Activated CD8-positive, alpha-beta T cell treated with anti-CD3 and anti-CD28 coated beads for 36 hours (primary cell): Measurements from ENCODE around the gene SLC9A3. TPM values are rescaled to one million over a fixed set of nuclear protein-coding genes. Genes with fewer than 3 reads are reported as not detected.

Source experiments
- ATAC-seq: fragments of 200-7000 bp; cut with Tn5 transposase; one replicate; pipeline ENCODE4 v1.10.0; 2021; ENCODE audit warnings: mild to moderate bottlenecking, moderate library complexity
- CTCF ChIA-PET: fragments of 350-600 bp; sonication (Branson Sonifier 250); formaldehyde crosslinking; loops from one replicate; lab custom pipeline; 2021; ENCODE audit warnings: antibody characterized with exemption; lab: Charles Lee
- POLR2A ChIA-PET: fragments of 350-600 bp; sonication (Branson Sonifier 250); formaldehyde crosslinking; loops from one replicate; lab custom pipeline; 2021; ENCODE audit warnings: antibody characterized with exemption; lab: Charles Lee
- DNase-seq: peaks from one replicate; pipeline ENCODE4 v3.0.0-alpha.2; 2020
- H3K27ac Mint-ChIP-seq: one replicate; pipeline ENCODE4 v1.8.0; 2021; ENCODE audit warnings: mild to moderate bottlenecking, mixed read lengths
- H3K27me3 Mint-ChIP-seq: one replicate; pipeline ENCODE4 v1.8.0; 2021; ENCODE audit warnings: mixed read lengths
- H3K36me3 Mint-ChIP-seq: one replicate; pipeline ENCODE4 v1.8.0; 2021; ENCODE audit warnings: low read depth, mixed read lengths
- H3K4me1 Mint-ChIP-seq: one replicate; pipeline ENCODE4 v1.8.0; 2021; ENCODE audit warnings: low read depth, mixed read lengths
- H3K4me3 Mint-ChIP-seq: one replicate; pipeline ENCODE4 v1.8.0; 2021; ENCODE audit warnings: mild to moderate bottlenecking, moderate library complexity, mixed read lengths
- H3K9me3 Mint-ChIP-seq: one replicate; pipeline ENCODE4 v1.8.0; 2021; ENCODE audit warnings: mixed read lengths
- CTCF ChIP-seq: fragments of 200-600 bp; IDR thresholded peaks from one replicate; pipeline ENCODE4 v1.8.0; 2022; ENCODE audit warnings: antibody characterized with exemption, mild to moderate bottlenecking
- intact Hi-C: fragments of 100-400 bp; cut with micrococcal nuclease; formaldehyde crosslinking; loops from one replicate; pipeline ENCODE4 v1.10.0; 2022
- total RNA-seq, 2 experiments: library from RNA; stranded (reverse); gene quantifications; one replicate each; pipeline ENCODE4 v1.2.3, GENCODE V29; 2021

Gene SLC9A3
- total RNA-seq, 2 experiments from 2014 or later = 3.2 to 3.3 TPM

GRCh38 chr5:516980-517379, 7.3 kb downstream of the SLC9A3 start:
- Mint-ChIP-seq H3K27me3 (peaks cover 27% of the 10 kb centered on the region), H3K36me3 (no peaks in the 10 kb centered on the region), H3K9me3 (no peaks in the 10 kb centered on the region), H3K4me1 (no peaks in the 10 kb centered on the region), H3K4me3 (no peak overlapping the region), H3K27ac (no peak overlapping the region)
- ChIA-PET CTCF (no interaction called here), POLR2A (interaction anchor here (0.8 kb wide), 1 partner anchor 276 kb away, joined by 3 read pairs; no protein-coding TSS in a partner anchor)
- no peak for TF ChIP-seq CTCF
- intact Hi-C loops = no loop called here
- DNase-seq = no peak
- no peak for ATAC-seq

GRCh38 chr5:516338-516925, 7.8 kb downstream of the SLC9A3 start:
- intact Hi-C loops = no loop called here
- ChIA-PET CTCF (no interaction called here), POLR2A (interaction anchor here (0.8 kb wide), 1 partner anchor 277 kb away, joined by 3 read pairs; no protein-coding TSS in a partner anchor)
- Mint-ChIP-seq H3K27ac (no peak overlapping the region), H3K9me3 (no peaks in the 10 kb centered on the region), H3K27me3 (peaks cover 21% of the 10 kb centered on the region), H3K4me1 (no peaks in the 10 kb centered on the region), H3K4me3 (no peak overlapping the region), H3K36me3 (no peaks in the 10 kb centered on the region)
- ATAC-seq (no peak), DNase-seq (no peak)
- TF ChIP-seq CTCF = no peak

- Mint-ChIP-seq H3K4me3 (no peak overlapping the region), H3K27me3 (peaks cover 19% of the 10 kb centered on the region), H3K9me3 (no peaks in the 10 kb centered on the region), H3K4me1 (no peaks in the 10 kb centered on the region), H3K36me3 (no peaks in the 10 kb centered on the region), H3K27ac (no peak overlapping the region)
- ChIA-PET POLR2A (interaction anchor here (1.1 kb wide), 1 partner anchor 12 kb away, joined by 3 read pairs; no protein-coding TSS in a partner anchor), CTCF (interaction anchor here (0.8 kb wide), 1 partner anchor 14 kb away, joined by 3 read pairs; no protein-coding TSS in a partner anchor)
- no peak for TF ChIP-seq CTCF
- DNase-seq = no peak
- intact Hi-C loops = no loop called here
- no peak for ATAC-seq
Measured at GRCh38 chr5:515273-515836, 8.9 kb downstream of the SLC9A3 start.

GRCh38 chr5:514673-515072, 9.6 kb downstream of the SLC9A3 start:
- H3K27me3 Mint-ChIP-seq = peaks cover 17% of the 10 kb centered on the region

More at GRCh38 chr5:514673-515072, 9.6 kb downstream of the SLC9A3 start:
- POLR2A ChIA-PET = interaction anchor here (1.1 kb wide), 1 partner anchor 13 kb away, joined by 3 read pairs; no protein-coding TSS in a partner anchor
- no peak for ATAC-seq
- H3K4me1 Mint-ChIP-seq = no peaks in the 10 kb centered on the region
- H3K36me3 Mint-ChIP-seq = no peaks in the 10 kb centered on the region
- CTCF ChIA-PET = interaction anchor here (0.8 kb wide), 1 partner anchor 14 kb away, joined by 3 read pairs; no protein-coding TSS in a partner anchor
- no peak overlapping the region for H3K27ac Mint-ChIP-seq
- H3K4me3 Mint-ChIP-seq = no peak overlapping the region
- no peak for DNase-seq
- H3K9me3 Mint-ChIP-seq = no peaks in the 10 kb centered on the region
- TF ChIP-seq CTCF = no peak
- intact Hi-C loops = no loop called here
